ENCODE data around the gene STK38.
"Not testable (repeated sequence)": the region's sequence is repeated elsewhere in the genome, so short reads cannot be mapped to it uniquely, and the experiment has no call there.

The STK38 gene

GRCh38 chr6:36484736-36485135 lies 62.5 kb downstream of the STK38 start:
- Histone ChIP-seq H3K27ac (replicated peaks) (no peak overlapping the region), H3K4me3 (replicated peaks; ENCODE audit: insufficient read depth, low read length) (no peak overlapping the region), H3K27me3 (ENCODE audit: insufficient read depth, poor library complexity, severe bottlenecking) (no peaks in the 10 kb centered on the region)
- no peak for TF ChIP-seq GABPA (IDR thresholded peaks at IDR 0.05; ENCODE audit: low read depth)
- peak in 1 of 2 experiments; percentile 36 for DNase-seq (ENCODE audit: low read depth in 1 of 2, low spot score in 1 of 2)

GRCh38 chr6:36483326-36483725 lies 64.0 kb downstream of the STK38 start:
- not testable (repeated sequence) for H3K27me3 ChIP-seq (ENCODE audit: insufficient read depth, poor library complexity, severe bottlenecking); H3K27ac ChIP-seq (replicated peaks); H3K4me3 ChIP-seq (replicated peaks; ENCODE audit: insufficient read depth, low read length); DNase-seq (ENCODE audit: low read depth in 1 of 2, low spot score in 1 of 2)

- H3K27me3 ChIP-seq (ENCODE audit: insufficient read depth, poor library complexity, severe bottlenecking): no peaks in the 10 kb centered on the region
- no peak for TF ChIP-seq SPI1 (IDR thresholded peaks at IDR 0.05; ENCODE audit: borderline replicate concordance, low read depth)
- no peak for TF ChIP-seq POLR2AphosphoS5 (IDR thresholded peaks at IDR 0.05; ENCODE audit: low read depth)
- no peak for TF ChIP-seq CTCF (IDR thresholded peaks at IDR 0.05; ENCODE audit: insufficient read depth, low read length)
- no peak for TF ChIP-seq REST (IDR thresholded peaks at IDR 0.05; ENCODE audit: insufficient replicate concordance, low read depth)
- TF ChIP-seq GABPA (IDR thresholded peaks at IDR 0.05; ENCODE audit: low read depth): no peak
- H3K4me3 ChIP-seq (replicated peaks; ENCODE audit: insufficient read depth, low read length): no peak overlapping the region
- no peak overlapping the region for H3K27ac ChIP-seq (replicated peaks)
- DNase-seq (ENCODE audit: low read depth in 1 of 2, low spot score in 1 of 2): no peak
These were observed 68.0 kb downstream of the STK38 start for GRCh38 chr6:36479256-36479655.

GRCh38 chr6:36478051-36478526 lies 69.2 kb downstream of the STK38 start:
- Histone ChIP-seq H3K27ac (replicated peaks) (peak overlapping the region; percentile 39), H3K4me3 (replicated peaks; ENCODE audit: insufficient read depth, low read length) (no peak overlapping the region), H3K27me3 (ENCODE audit: insufficient read depth, poor library complexity, severe bottlenecking) (no peaks in the 10 kb centered on the region)
- TF ChIP-seq POLR2AphosphoS5 (IDR thresholded peaks at IDR 0.05; ENCODE audit: low read depth) (peak; percentile 28; the same call in 1 of the 2 replicates), SPI1 (IDR thresholded peaks at IDR 0.05; ENCODE audit: borderline replicate concordance, low read depth) (peak; percentile 63; the same call in 1 of the 2 replicates), CTCF (IDR thresholded peaks at IDR 0.05; ENCODE audit: insufficient read depth, low read length) (no peak), GABPA (IDR thresholded peaks at IDR 0.05; ENCODE audit: low read depth) (no peak)
- DNase-seq (ENCODE audit: low read depth in 1 of 2, low spot score in 1 of 2): peak in 1 of 2 experiments; percentile 60

- H3K4me3 ChIP-seq (replicated peaks; ENCODE audit: insufficient read depth, low read length): no peak overlapping the region
- no peak for DNase-seq (ENCODE audit: low read depth in 1 of 2, low spot score in 1 of 2)
- no peaks in the 10 kb centered on the region for H3K27me3 ChIP-seq (ENCODE audit: insufficient read depth, poor library complexity, severe bottlenecking)
- TF ChIP-seq SPI1 (IDR thresholded peaks at IDR 0.05; ENCODE audit: borderline replicate concordance, low read depth) (no peak), GABPA (IDR thresholded peaks at IDR 0.05; ENCODE audit: low read depth) (no peak), CTCF (IDR thresholded peaks at IDR 0.05; ENCODE audit: insufficient read depth, low read length) (no peak), REST (IDR thresholded peaks at IDR 0.05; ENCODE audit: insufficient replicate concordance, low read depth) (no peak), POLR2AphosphoS5 (IDR thresholded peaks at IDR 0.05; ENCODE audit: low read depth) (no peak)
- no peak overlapping the region for H3K27ac ChIP-seq (replicated peaks)
These were observed 77.3 kb downstream of the STK38 start for GRCh38 chr6:36469946-36470345.
